Keratinocyte (primary cell): ENCODE measurements around the gene GASK1A. TPM values are rescaled to one million over a fixed set of nuclear protein-coding genes. Genes with fewer than 3 reads are reported as not detected.

ENCODE experiments used
- DNase-seq: peaks from one replicate; pipeline ENCODE4 v3.0.0-alpha.2; 2011; ENCODE audit warnings: low read depth, missing footprints, low spot score
- FAIRE-seq: peaks from 2 replicates; lab custom pipeline; 2011; peaks lifted over from hg19 to GRCh38; lab: Jason Lieb, UNC
- H2AFZ ChIP-seq: 2 replicates; pipeline ENCODE4 v1.6.0; 2012; ENCODE audit warnings: low read length, control low read depth, inconsistent platforms; ENCODE audit not compliant: control insufficient read depth
- H3K27ac ChIP-seq: 2 replicates; pipeline ENCODE4 v1.5.1; 2011; ENCODE audit warnings: low read length; ENCODE audit not compliant: control insufficient read depth, insufficient read depth
- H3K27me3 ChIP-seq: 3 replicates; pipeline ENCODE4 v1.6.0; 2011; ENCODE audit warnings: low read length; ENCODE audit not compliant: control insufficient read depth, insufficient read depth; ENCODE audit errors: extremely low read depth
- H3K36me3 ChIP-seq, 2 experiments: 2 replicates in 1 of 2; 3 replicates in 1 of 2; pipeline ENCODE4 v1.5.1; 2011; ENCODE audit warnings: low read length in 2 of 2, mild to moderate bottlenecking in 1 of 2; ENCODE audit not compliant: control insufficient read depth in 2 of 2, insufficient read depth in 2 of 2; ENCODE audit errors: extremely low read depth in 1 of 2
- H3K4me1 ChIP-seq: 3 replicates; pipeline ENCODE4 v1.5.1; 2011; ENCODE audit warnings: low read length; ENCODE audit not compliant: control insufficient read depth, insufficient read depth; ENCODE audit errors: extremely low read depth
- H3K4me2 ChIP-seq: 3 replicates; pipeline ENCODE4 v1.6.0; 2011; ENCODE audit warnings: low read depth, low read length; ENCODE audit not compliant: control insufficient read depth, insufficient read depth; ENCODE audit errors: extremely low read depth
- H3K4me3 ChIP-seq, 3 experiments: fragments of 200-600 bp in 1 of 3; sonication (generic) in 1 of 3; 2 replicates in 2 of 3; 3 replicates in 1 of 3; pipeline ENCODE4 v1.5.1; 2011 to 2016; ENCODE audit warnings: low read length in 3 of 3, mild to moderate bottlenecking in 3 of 3, control low read depth in 2 of 3, inconsistent platforms in 1 of 3, low read depth in 1 of 3, mixed read lengths in 1 of 3, mixed run types in 1 of 3, moderate library complexity in 1 of 3; ENCODE audit not compliant: control insufficient read depth in 2 of 3, insufficient read depth in 2 of 3; ENCODE audit errors: extremely low read depth in 1 of 3
- H3K79me2 ChIP-seq: 2 replicates; pipeline ENCODE4 v1.6.0; 2012; ENCODE audit warnings: low read length; ENCODE audit not compliant: control insufficient read depth, insufficient read depth
- H3K9ac ChIP-seq: 3 replicates; pipeline ENCODE4 v1.6.0; 2011; ENCODE audit warnings: low read length; ENCODE audit not compliant: control insufficient read depth, insufficient read depth; ENCODE audit errors: extremely low read depth
- H3K9me1 ChIP-seq: 3 replicates; pipeline ENCODE4 v1.6.0; 2011; ENCODE audit warnings: low read length; ENCODE audit not compliant: control insufficient read depth, insufficient read depth; ENCODE audit errors: extremely low read depth
- H3K9me3 ChIP-seq: 2 replicates; pipeline ENCODE4 v1.5.1; 2012; ENCODE audit warnings: low read depth, low read length; ENCODE audit not compliant: control insufficient read depth
- H4K20me1 ChIP-seq: 3 replicates; pipeline ENCODE4 v1.6.0; 2011; ENCODE audit warnings: low read length; ENCODE audit not compliant: control insufficient read depth, insufficient read depth; ENCODE audit errors: extremely low read depth
- CTCF ChIP-seq, 3 experiments: IDR thresholded peaks in 1 of 3; conservative IDR thresholded peaks in 1 of 3; optimal IDR thresholded peaks in 1 of 3; 2 replicates in 2 of 3; 3 replicates in 1 of 3; pipeline versions ENCODE3 to v1.5.1; 2011; ENCODE audit warnings: low read length in 3 of 3, mild to moderate bottlenecking in 3 of 3, moderate library complexity in 2 of 3, control low read depth in 1 of 3, inconsistent platforms in 1 of 3; ENCODE audit not compliant: insufficient read depth in 2 of 3; ENCODE audit errors: extremely low read depth in 1 of 3
- EZH2 ChIP-seq: IDR thresholded peaks from one replicate; pipeline ENCODE4 v1.6.1; 2012; ENCODE audit warnings: inconsistent platforms, mild to moderate bottlenecking, low read length, moderate library complexity
- dilution Hi-C: fragments of 300-500 bp; cut with MboI; formaldehyde crosslinking; loops from one replicate; pipeline ENCODE4 v1.7.0; 2020; ENCODE audit warnings: low sequenced_read_pairs; ENCODE audit not compliant: extremely low pct_ligation_motif_present
- polyA plus RNA-seq, 5 experiments: library from polyadenylated mRNA; depleted of rRNA in 3 of 5; stranded (reverse) in 3 of 5; stranded (forward) in 1 of 5; unstranded in 1 of 5; fragments of >200 nt; gene quantifications; 1 replicate in 1 of 5; 2 replicates in 3 of 5; 3 replicates in 1 of 5; pipeline versions ENCODE4 v1.2.1 to v1.2.3, GENCODE V29; 2011 to 2012; ENCODE audit warnings: missing spikeins in 2 of 5, low read depth in 1 of 5, low replicate concordance in 1 of 5

Gene GASK1A
- polyA plus RNA-seq, 1 donor (not counting 4 experiments of a cell fraction or from before 2014, with no cell fraction given): 0.30 TPM

- Histone ChIP-seq H3K36me3 (no peaks in the 10 kb centered on the region), H3K79me2 (no peaks in the 10 kb centered on the region), H3K27me3 (peaks cover 16% of the 10 kb centered on the region), H3K4me2 (no peak overlapping the region), H3K9me3 (no peaks in the 10 kb centered on the region), H3K9ac (no peak overlapping the region), H3K27ac (no peak overlapping the region), H4K20me1 (no peaks in the 10 kb centered on the region), H3K4me3 (no peak overlapping the region), H2AFZ (no peak overlapping the region), H3K4me1 (no peaks in the 10 kb centered on the region), H3K9me1 (no peaks in the 10 kb centered on the region)
- TF ChIP-seq CTCF (optimal IDR thresholded peaks at IDR 0.05 in 1 of 3, IDR thresholded peaks at IDR 0.05 in 1 of 3, conservative IDR thresholded peaks at IDR 0.05 in 1 of 3; ENCODE audit: extremely low read depth in 1 of 3, insufficient read depth in 2 of 3, low read length in 3 of 3): no peak
- no peak for TF ChIP-seq EZH2
- no peak for DNase-seq
- dilution Hi-C loops: no loop called here
- no peak for FAIRE-seq
Observed at GRCh38 chr3:42988566-42988965, 9.5 kb downstream of the GASK1A start.

GRCh38 chr3:42991341-42992315 is 12.5 kb downstream of the GASK1A start:
- no peak for TF ChIP-seq CTCF (optimal IDR thresholded peaks at IDR 0.05 in 1 of 3, IDR thresholded peaks at IDR 0.05 in 1 of 3, conservative IDR thresholded peaks at IDR 0.05 in 1 of 3; ENCODE audit: extremely low read depth in 1 of 3, insufficient read depth in 2 of 3, low read length in 3 of 3)
- no peak for TF ChIP-seq EZH2
- Histone ChIP-seq H3K4me2 (no peak overlapping the region), H3K36me3 (no peaks in the 10 kb centered on the region), H3K79me2 (no peaks in the 10 kb centered on the region), H3K9me3 (no peaks in the 10 kb centered on the region), H3K4me1 (no peaks in the 10 kb centered on the region), H2AFZ (no peak overlapping the region), H3K27me3 (peaks cover 4% of the 10 kb centered on the region), H3K4me3 (no peak overlapping the region), H3K27ac (no peak overlapping the region), H4K20me1 (no peaks in the 10 kb centered on the region), H3K9ac (no peak overlapping the region), H3K9me1 (no peaks in the 10 kb centered on the region)
- dilution Hi-C loops: no loop called here
- FAIRE-seq (no peak), DNase-seq (no peak)
